Measurements from ENCODE around the gene PHGDH. TPM values are rescaled to one million over a fixed set of nuclear protein-coding genes. Genes with fewer than 3 reads are reported as not detected.

PHGDH gene
- total RNA-seq, 1 donor from 2014 or later: 163 TPM

- DNase-seq (ENCODE audit: low read depth): no peak
- Histone ChIP-seq H3K36me3 (ENCODE audit: control insufficient read depth, insufficient read depth, low read length) (no peaks in the 10 kb centered on the region), H3K4me3 (ENCODE audit: low read depth, low read length) (no peak overlapping the region), H3K27me3 (ENCODE audit: control insufficient read depth, insufficient read depth, low read length) (no peaks in the 10 kb centered on the region)
- TF ChIP-seq CTCF (IDR thresholded peaks at IDR 0.05; ENCODE audit: insufficient read depth, low read length, poor library complexity, severe bottlenecking): no peak
Measured at GRCh38 chr1:119718409-119718808, 6.7 kb downstream of the PHGDH start.

GRCh38 chr1:119718972-119719371 is 7.2 kb downstream of the PHGDH start:
- Histone ChIP-seq H3K4me3 (ENCODE audit: low read depth, low read length) (no peak overlapping the region), H3K36me3 (ENCODE audit: control insufficient read depth, insufficient read depth, low read length) (no peaks in the 10 kb centered on the region), H3K27me3 (ENCODE audit: control insufficient read depth, insufficient read depth, low read length) (no peaks in the 10 kb centered on the region)
- no peak for DNase-seq (ENCODE audit: low read depth)
- TF ChIP-seq CTCF (IDR thresholded peaks at IDR 0.05; ENCODE audit: insufficient read depth, low read length, poor library complexity, severe bottlenecking): no peak

GRCh38 chr1:119720866-119721440 is 9.2 kb downstream of the PHGDH start:
- Histone ChIP-seq H3K4me3 (ENCODE audit: low read depth, low read length) (no peak overlapping the region), H3K36me3 (ENCODE audit: control insufficient read depth, insufficient read depth, low read length) (no peaks in the 10 kb centered on the region), H3K27me3 (ENCODE audit: control insufficient read depth, insufficient read depth, low read length) (no peaks in the 10 kb centered on the region)
- no peak for TF ChIP-seq CTCF (IDR thresholded peaks at IDR 0.05; ENCODE audit: insufficient read depth, low read length, poor library complexity, severe bottlenecking)
- DNase-seq (ENCODE audit: low read depth): no peak

GRCh38 chr1:119721896-119722295 is 10.2 kb downstream of the PHGDH start:
- no peak overlapping the region for H3K4me3 ChIP-seq (ENCODE audit: low read depth, low read length)
- no peaks in the 10 kb centered on the region for H3K27me3 ChIP-seq (ENCODE audit: control insufficient read depth, insufficient read depth, low read length)
- no peaks in the 10 kb centered on the region for H3K36me3 ChIP-seq (ENCODE audit: control insufficient read depth, insufficient read depth, low read length)
- DNase-seq (ENCODE audit: low read depth): no peak
- TF ChIP-seq CTCF (IDR thresholded peaks at IDR 0.05; ENCODE audit: insufficient read depth, low read length, poor library complexity, severe bottlenecking): no peak

GRCh38 chr1:119724611-119725218 is 13.0 kb downstream of the PHGDH start:
- Histone ChIP-seq H3K36me3 (ENCODE audit: control insufficient read depth, insufficient read depth, low read length) (no peaks in the 10 kb centered on the region), H3K4me3 (ENCODE audit: low read depth, low read length) (no peak overlapping the region), H3K27me3 (ENCODE audit: control insufficient read depth, insufficient read depth, low read length) (no peaks in the 10 kb centered on the region)
- no peak for TF ChIP-seq CTCF (IDR thresholded peaks at IDR 0.05; ENCODE audit: insufficient read depth, low read length, poor library complexity, severe bottlenecking)
- no peak for DNase-seq (ENCODE audit: low read depth)

- DNase-seq (ENCODE audit: low read depth): no peak
- H3K27me3 ChIP-seq (ENCODE audit: control insufficient read depth, insufficient read depth, low read length): no peaks in the 10 kb centered on the region
- no peak overlapping the region for H3K4me3 ChIP-seq (ENCODE audit: low read depth, low read length)
- no peak for TF ChIP-seq CTCF (IDR thresholded peaks at IDR 0.05; ENCODE audit: insufficient read depth, low read length, poor library complexity, severe bottlenecking)
- no peaks in the 10 kb centered on the region for H3K36me3 ChIP-seq (ENCODE audit: control insufficient read depth, insufficient read depth, low read length)
Measured at GRCh38 chr1:119725626-119726025, 13.9 kb downstream of the PHGDH start.
